Raji (cell line): ENCODE data around the gene IGF1.

Experiments
- POLR2A ChIP-seq: IDR thresholded peaks from 2 replicates; pipeline ENCODE4 v1.6.1; 2011; ENCODE audit warnings: low read depth, low read length, control low read depth; ENCODE audit not compliant: insufficient read depth

The IGF1 gene

GRCh38 chr12:102364709-102365108 lies 115.7 kb downstream of the IGF1 start:
- TF ChIP-seq POLR2A: no peak

- TF ChIP-seq POLR2A: no peak
Observed at GRCh38 chr12:102356690-102357089, 123.7 kb downstream of the IGF1 start.

GRCh38 chr12:102351322-102351721 lies 129.0 kb downstream of the IGF1 start:
- TF ChIP-seq POLR2A: no peak

- no peak for TF ChIP-seq POLR2A
Observed at GRCh38 chr12:102350070-102350469, 130.3 kb downstream of the IGF1 start.

GRCh38 chr12:102349079-102349478 lies 131.3 kb downstream of the IGF1 start:
- TF ChIP-seq POLR2A: no peak

GRCh38 chr12:102347811-102348210 lies 132.6 kb downstream of the IGF1 start:
- TF ChIP-seq POLR2A: no peak
